ENCODE data around the gene ARPC2.
"Not testable (repeated sequence)": the region's sequence is repeated elsewhere in the genome, so short reads cannot be mapped to it uniquely, and the experiment has no call there.

Gene ARPC2

GRCh38 chr2:218271865-218272530 lies 55.0 kb downstream of the ARPC2 start:
- DNase-seq, result no peak

- DNase-seq, result peak; percentile 86
Observed at GRCh38 chr2:218272531-218273212, 55.7 kb downstream of the ARPC2 start.

DNA sequence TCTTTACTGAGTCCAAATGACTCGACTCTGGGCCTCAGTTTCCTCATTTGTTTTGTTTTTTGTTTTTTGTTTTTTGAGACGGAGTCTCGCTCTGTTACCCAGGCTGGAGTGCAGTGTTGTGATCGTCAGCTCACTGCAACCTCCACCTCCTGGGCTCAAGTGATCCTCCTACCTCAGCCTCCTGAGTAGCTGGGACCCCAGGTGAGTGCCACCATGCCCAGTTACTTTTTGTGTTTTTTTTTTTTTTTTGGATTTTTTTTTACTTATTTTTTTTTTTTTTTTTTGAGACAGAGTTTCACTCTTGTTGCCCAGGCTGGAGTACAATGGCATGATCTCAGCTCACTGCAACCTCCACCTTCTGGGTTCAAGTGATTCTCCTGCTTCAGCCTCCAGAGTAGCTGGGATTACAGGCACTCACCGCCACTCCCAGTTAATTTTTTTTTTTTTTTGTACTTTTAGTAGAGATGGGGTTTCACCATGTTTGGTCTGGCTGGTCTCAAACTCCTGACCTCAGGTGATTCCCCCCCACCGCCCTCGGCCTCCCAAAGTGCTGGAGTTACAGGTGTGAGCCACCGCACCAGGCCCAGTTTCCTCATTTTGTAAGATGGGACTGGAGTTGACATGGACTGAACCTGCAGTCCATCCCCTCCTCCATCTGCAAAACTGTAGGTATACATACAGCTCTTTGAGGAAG lies 56.4 kb downstream of the ARPC2 start:
- not testable (repeated sequence) for DNase-seq

- DNase-seq, result no peak
Observed at GRCh38 chr2:218273908-218274249, 56.9 kb downstream of the ARPC2 start.

DNA sequence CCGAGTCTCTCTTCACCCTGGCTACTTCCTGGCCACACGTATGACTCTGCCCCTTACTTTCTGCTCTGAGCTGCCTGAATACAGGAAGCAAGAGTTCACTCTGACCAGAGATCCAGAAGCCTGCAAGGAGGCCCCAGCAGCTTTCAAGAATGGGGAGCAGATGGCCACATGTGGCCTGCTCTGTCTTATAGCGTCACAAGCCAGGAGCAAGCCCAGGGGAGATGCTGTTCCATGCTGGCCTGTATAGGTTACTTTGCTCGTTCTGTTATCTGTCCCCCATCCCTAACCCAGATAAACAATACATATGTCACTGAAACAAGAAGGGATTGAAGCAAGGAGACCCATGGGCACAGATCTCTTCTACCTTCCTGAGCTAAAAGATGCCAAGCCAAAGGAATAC lies 57.6 kb downstream of the ARPC2 start:
- no peak for DNase-seq

- DNase-seq, result no peak
Observed at GRCh38 chr2:218275371-218276072, 58.5 kb downstream of the ARPC2 start.

- DNase-seq, result no peak
Observed at GRCh38 chr2:218276986-218277755, 60.2 kb downstream of the ARPC2 start.

DNA sequence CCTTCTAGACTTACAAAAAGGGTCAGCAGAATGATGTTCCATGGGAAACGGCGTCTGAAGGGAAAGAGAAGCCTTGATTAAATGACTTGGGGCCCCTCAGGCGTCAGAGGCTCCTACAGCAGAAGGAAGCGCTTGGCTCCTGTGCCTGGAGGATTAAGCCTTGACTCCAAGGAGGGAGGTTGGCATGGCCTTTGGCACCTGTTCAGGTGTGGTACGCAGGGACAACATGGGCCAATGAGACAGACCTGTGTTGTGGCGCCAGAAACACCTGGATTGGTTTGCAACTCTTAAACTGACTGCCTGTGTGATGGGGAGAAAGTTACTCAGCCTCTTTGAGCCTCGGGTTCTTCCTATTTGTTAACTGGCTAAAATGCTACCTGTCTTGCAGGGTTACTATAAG lies 60.9 kb downstream of the ARPC2 start:
- no peak for DNase-seq

- no peak for DNase-seq
Observed at GRCh38 chr2:218278531-218279360, 61.8 kb downstream of the ARPC2 start.

DNA sequence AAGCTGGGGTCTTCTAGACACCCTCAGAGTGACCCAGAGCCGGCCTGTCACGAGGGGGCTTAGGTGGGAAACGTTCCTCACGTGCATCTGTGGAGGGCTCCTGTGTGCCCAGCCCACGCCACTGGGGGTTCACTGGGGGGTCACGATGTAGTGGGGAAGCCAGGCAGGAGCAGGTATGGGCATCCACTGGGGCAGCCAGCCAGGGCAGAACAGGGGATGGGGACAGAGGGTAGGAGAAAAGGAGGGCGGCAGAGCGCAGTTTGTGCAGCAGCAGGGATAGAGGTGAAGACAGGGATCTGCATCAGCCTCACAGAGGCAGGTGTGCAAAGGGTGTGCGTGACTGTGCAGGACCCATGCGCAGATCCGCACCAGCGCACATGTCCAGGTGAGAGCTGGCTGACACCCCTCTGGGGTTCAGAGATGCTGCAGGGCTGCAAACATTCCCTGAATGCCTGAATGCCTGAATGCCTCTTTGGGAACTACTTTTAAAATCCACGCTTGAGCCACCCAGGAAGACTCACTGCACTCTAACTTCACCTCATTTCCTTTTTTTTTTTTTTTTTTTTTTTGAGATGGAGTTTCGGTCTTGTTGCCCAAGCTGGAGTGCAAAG lies 63.4 kb downstream of the ARPC2 start:
- no peak for DNase-seq

DNA sequence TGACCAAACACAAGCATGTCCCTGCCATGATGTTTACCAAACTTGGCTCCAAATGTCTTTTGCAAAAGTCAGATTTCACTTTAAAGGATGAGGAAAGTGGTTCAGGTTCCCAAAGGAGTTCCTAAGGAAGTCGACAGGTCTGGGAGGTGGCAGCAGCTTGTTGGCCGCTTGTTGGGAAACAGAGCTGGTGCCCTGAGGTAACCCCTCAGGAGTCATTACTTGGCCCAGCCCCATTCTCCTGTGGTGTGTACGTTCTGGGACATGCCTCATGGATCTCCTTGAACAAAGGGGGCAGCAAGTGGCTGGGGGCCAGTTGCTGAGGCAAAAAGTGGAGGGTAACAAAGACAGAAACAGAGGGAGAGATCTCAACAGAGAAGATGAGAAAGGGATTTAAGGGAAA lies 64.5 kb downstream of the ARPC2 start:
- DNase-seq, result no peak

GRCh38 chr2:218282173-218282991 lies 65.4 kb downstream of the ARPC2 start:
- DNase-seq, result no peak

- DNase-seq, result no peak
Observed at GRCh38 chr2:218284106-218284811, 67.3 kb downstream of the ARPC2 start.

- no peak for DNase-seq
Observed at GRCh38 chr2:218285604-218286003, 68.6 kb downstream of the ARPC2 start.

GRCh38 chr2:218286570-218287459 lies 69.8 kb downstream of the ARPC2 start:
- DNase-seq, result peak; percentile 90

DNA sequence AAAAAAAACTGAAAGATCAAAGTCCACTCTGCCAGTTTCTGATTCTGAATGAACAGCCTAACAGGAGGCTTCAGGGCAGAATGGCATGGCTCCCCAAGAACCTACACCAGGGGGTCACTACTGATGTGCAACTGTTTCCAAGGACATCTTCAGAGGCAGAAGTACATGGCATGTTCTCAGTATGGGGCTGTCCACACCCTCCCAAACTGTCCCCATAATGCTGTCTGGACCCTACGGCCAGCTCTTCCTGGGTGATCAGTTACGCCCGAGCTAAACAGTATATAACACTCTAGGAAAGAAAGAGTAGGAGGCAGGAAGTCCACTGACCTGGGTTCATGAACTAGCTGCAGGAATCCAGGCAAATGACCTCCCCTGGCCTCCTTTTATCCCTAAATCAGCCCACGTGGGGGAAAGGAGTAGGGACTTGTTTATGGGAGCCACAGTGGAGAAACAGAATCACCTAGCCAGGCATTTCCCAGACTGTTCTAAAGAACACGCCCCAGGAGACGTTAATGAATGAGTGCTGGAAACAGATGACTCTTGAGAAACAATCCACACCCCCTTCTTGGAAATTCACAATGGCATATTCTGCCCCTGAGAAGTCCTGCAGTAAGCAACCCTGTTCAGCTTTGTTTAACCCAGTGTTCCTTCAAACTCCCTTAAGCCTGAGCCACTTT lies 72.8 kb downstream of the ARPC2 start:
- DNase-seq, result no peak

GRCh38 chr2:218290316-218291261 lies 73.6 kb downstream of the ARPC2 start:
- no peak for DNase-seq

Data from right forelimb (tissue), 1 donor.